Left lung (tissue), 10 donors: ENCODE results near the gene MEPCE. TPM values are rescaled to one million over a fixed set of nuclear protein-coding genes. Genes with fewer than 3 reads are reported as not detected.
A peak's percentile ranks its signal among the peaks of the same experiment; 100 is the strongest.

Experiments used
- ATAC-seq: fragments of 200-7000 bp; cut with Tn5 transposase; one replicate; pipeline ENCODE4 v1.9.1; 2020; ENCODE audit warnings: moderate library complexity
- DNase-seq, 4 donors: peaks; one replicate each; pipeline ENCODE4 v3.0.0-alpha.2; 2013 to 2020
- H3K27ac ChIP-seq, 2 donors: fragments of 200-600 bp; sonication (generic) in 1 of 2; one replicate each; pipeline versions ENCODE4 v1.5.0 to v1.8.0; 2020 to 2021
- H3K27me3 ChIP-seq, 2 donors: fragments of 200-600 bp; sonication (generic) in 1 of 2; one replicate each; pipeline versions ENCODE4 v1.5.0 to v1.8.0; 2020 to 2021
- H3K36me3 ChIP-seq, 2 donors: fragments of 200-600 bp; sonication (generic) in 1 of 2; one replicate each; pipeline versions ENCODE4 v1.5.0 to v1.8.0; 2020 to 2021
- H3K4me1 ChIP-seq, 2 donors: fragments of 200-600 bp; one replicate each; pipeline ENCODE4 v1.8.0; 2021
- H3K4me3 ChIP-seq, 2 donors: fragments of 200-600 bp; sonication (generic) in 1 of 2; one replicate each; pipeline versions ENCODE4 v1.5.0 to v1.8.0; 2020 to 2021; ENCODE audit warnings: mild to moderate bottlenecking in 1 of 2
- H3K9me3 ChIP-seq, 2 donors: fragments of 200-600 bp; sonication (generic) in 1 of 2; one replicate each; pipeline versions ENCODE4 v1.5.0 to v1.8.0; 2020 to 2021
- intact Hi-C, 2 donors: fragments of 100-400 bp; cut with DNase I; formaldehyde crosslinking; loops; one replicate each; pipeline versions ENCODE4 v1.11.2 to v1.14.2; 2022
- polyA plus RNA-seq, 6 donors: library from polyadenylated mRNA; unstranded; fragments of 120-200 nt; gene quantifications; one replicate each; pipeline ENCODE4 v1.2.1, GENCODE V29; 2013; ENCODE audit not compliant: insufficient read length in 6 of 6
- total RNA-seq, 2 donors: library from RNA; stranded (reverse); fragmentation: NEBNext Ultra II Directional; extraction: Animal tissue kit (Norgen Biotek cat#: 25700); gene quantifications; one replicate each; pipeline ENCODE4 v1.2.1, GENCODE V29; 2021
- TF ChIP-seq, protein P1 (sequence below), 2 donors: fragments of 200-600 bp; sonication (generic) in 1 of 2; IDR thresholded peaks; one replicate each; pipeline versions ENCODE4 v1.5.0 to v1.8.0; 2021; ENCODE audit warnings: antibody characterized with exemption in 2 of 2
- donor health status: DM: no; HTN: yes; CAD: no.
- donor health status: DM: no; HTN: no; CAD: no.

The MEPCE gene
- total and polyA plus RNA-seq, 8 donors: 25.0 to 49.3 (median 42.6) TPM

DNA sequence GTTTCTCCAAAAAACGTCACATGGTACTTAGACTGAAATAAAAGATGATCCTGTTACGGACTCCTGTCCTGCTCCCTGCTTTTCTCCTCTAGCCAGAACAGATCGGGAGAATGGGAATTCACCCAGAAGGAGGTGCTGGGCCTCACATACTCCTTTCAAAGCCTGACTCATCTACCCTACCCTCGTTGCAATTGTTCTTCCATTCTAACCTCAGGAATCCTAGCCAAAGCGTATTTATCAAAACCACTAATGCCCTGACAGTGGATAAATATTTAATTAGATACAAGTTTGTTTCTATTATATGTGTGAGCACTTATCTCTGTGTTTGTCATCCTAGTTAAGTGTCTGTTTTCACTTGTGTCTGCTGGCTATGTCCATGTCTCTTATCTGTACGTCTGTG, 22.9 kb upstream of the MEPCE start:
- DNase-seq (no peak), ATAC-seq (no peak)
- Histone ChIP-seq H3K4me1 (no peaks in the 10 kb centered on the region), H3K9me3 (no peaks in the 10 kb centered on the region), H3K27ac (no peak overlapping the region), H3K27me3 (no peaks in the 10 kb centered on the region), H3K36me3 (peaks cover 0 to 11% of the 10 kb centered on the region in 2 donors), H3K4me3 (no peak overlapping the region)
- TF ChIP-seq, protein P1, sequence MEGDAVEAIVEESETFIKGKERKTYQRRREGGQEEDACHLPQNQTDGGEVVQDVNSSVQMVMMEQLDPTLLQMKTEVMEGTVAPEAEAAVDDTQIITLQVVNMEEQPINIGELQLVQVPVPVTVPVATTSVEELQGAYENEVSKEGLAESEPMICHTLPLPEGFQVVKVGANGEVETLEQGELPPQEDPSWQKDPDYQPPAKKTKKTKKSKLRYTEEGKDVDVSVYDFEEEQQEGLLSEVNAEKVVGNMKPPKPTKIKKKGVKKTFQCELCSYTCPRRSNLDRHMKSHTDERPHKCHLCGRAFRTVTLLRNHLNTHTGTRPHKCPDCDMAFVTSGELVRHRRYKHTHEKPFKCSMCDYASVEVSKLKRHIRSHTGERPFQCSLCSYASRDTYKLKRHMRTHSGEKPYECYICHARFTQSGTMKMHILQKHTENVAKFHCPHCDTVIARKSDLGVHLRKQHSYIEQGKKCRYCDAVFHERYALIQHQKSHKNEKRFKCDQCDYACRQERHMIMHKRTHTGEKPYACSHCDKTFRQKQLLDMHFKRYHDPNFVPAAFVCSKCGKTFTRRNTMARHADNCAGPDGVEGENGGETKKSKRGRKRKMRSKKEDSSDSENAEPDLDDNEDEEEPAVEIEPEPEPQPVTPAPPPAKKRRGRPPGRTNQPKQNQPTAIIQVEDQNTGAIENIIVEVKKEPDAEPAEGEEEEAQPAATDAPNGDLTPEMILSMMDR (IDR thresholded peaks at IDR 0.05): no peak
- intact Hi-C loops: no loop called here

DNA sequence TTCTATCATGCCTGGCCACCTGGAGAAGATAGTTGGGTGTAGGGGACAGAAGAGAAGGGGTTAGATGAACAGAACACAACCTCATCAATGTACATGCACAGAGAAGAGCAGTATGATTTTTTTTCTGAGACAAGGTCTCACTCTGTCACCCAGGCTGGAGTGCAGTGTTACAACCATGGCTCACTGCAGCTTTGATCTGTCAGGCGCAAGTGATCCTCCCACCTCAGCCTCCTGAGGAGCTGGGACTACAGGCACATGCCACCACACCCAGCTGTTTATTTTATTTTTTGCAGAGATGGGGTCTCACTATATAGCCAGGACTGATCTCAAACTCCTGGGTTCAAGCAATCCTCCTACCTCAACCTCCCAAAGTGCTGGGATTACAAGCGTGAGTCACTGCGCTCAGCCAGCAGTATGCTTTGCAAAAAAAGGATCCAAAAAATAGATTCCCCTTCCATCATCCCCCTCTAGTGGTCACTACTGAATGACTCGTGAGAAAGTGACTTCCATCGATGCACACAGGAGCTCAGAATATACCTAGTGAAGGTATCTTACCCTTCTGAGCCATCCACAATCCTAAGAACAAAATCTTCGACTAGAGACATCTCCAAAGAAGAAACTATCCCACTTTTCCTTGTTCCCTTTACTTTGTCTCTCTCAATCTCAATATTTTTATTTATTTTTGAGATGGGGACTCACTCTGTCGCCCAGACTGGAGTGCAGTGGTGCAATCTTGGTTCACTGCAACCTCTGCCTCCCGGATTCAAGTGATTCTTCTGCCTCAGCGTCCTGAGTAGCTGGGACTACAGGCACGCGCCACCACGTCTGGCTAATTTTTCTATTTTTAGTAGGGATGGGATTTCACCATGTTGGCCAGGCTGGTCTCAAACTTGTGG, 22.1 kb upstream of the MEPCE start:
- Histone ChIP-seq H3K9me3 (no peaks in the 10 kb centered on the region), H3K36me3 (peaks cover 0 to 6% of the 10 kb centered on the region in 2 donors), H3K27ac (no peak overlapping the region), H3K27me3 (no peaks in the 10 kb centered on the region), H3K4me1 (no peaks in the 10 kb centered on the region), H3K4me3 (no peak overlapping the region)
- peak; percentile 87 for ATAC-seq
- TF ChIP-seq, protein P1 (IDR thresholded peaks at IDR 0.05): peak; percentile 44 to 62
- intact Hi-C loops: no loop called here
- DNase-seq: peak in 2 of 4 donors; percentile 20 to 45

DNA sequence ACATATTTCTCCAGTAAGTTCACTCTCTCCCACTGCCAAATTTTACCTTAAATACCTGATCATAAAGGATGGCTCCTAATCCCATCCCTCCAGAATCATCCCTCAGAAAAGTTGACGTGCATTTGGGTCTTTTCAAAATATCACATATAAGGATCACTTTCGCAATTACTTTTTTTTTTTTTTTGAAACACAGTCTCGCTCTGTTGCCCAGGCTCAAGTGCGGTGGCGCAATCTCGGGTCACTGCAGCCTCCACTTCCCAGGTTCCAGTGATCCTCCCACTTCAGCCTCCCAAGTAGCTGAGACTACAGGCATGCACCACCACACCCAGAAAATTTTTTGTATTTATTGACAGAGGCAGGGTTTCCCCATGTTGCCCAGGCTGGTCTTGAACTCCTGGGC, 18.5 kb upstream of the MEPCE start:
- Histone ChIP-seq H3K4me3 (no peak overlapping the region), H3K27me3 (no peaks in the 10 kb centered on the region), H3K27ac (no peak overlapping the region), H3K9me3 (no peaks in the 10 kb centered on the region), H3K4me1 (no peaks in the 10 kb centered on the region), H3K36me3 (peaks cover 0 to 6% of the 10 kb centered on the region in 2 donors)
- TF ChIP-seq, protein P1 (IDR thresholded peaks at IDR 0.05): no peak
- ATAC-seq (no peak), DNase-seq (no peak)
- intact Hi-C loops: no loop called here

DNA sequence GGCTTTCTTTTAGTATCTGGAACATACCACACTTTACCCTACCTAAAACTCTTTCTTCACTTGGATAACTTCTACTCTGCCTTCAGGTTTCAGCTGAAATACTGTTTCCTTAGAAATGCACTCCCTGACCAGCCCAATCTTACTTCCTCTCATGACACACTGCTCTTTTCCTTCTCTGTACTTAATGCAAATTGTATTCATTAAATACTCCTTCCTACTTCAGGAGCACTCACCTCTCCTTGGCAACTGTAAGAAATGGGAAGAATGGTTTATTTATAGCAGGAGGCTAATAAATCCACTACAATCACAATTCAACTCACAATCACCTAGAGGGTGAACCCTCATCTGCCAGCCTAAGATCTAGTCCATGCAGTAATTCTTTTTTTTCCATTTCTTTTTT, 16.3 kb upstream of the MEPCE start:
- Histone ChIP-seq H3K27me3 (no peaks in the 10 kb centered on the region), H3K27ac (no peak overlapping the region), H3K4me1 (no peaks in the 10 kb centered on the region), H3K4me3 (no peak overlapping the region), H3K36me3 (peaks cover 0 to 6% of the 10 kb centered on the region in 2 donors), H3K9me3 (no peaks in the 10 kb centered on the region)
- TF ChIP-seq, protein P1 (IDR thresholded peaks at IDR 0.05): no peak
- DNase-seq (no peak), ATAC-seq (peak; percentile 68)
- intact Hi-C loops: no loop called here

DNA sequence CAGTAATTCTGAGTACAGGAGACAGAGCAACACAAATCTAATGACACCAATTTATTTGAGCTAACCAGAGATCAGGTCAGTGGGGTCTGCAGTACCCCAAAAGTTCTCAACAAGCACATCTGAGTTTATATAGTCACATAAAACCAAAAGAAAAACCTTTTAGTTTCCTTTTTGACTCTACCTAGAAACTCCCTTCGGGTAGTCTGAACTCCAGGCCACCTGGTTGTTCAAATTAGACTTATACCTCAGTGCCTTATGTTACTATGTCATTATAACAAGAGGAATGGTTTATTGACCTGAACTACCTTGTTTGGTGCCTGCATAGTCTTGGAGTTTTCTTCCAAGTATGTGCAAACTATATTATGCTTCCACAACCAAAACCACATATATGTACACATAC, 15.7 kb upstream of the MEPCE start:
- ATAC-seq: no peak

More for the DNA sequence above, 15.7 kb upstream of the MEPCE start:
- no peak overlapping the region for H3K4me3 ChIP-seq
- TF ChIP-seq, protein P1 (IDR thresholded peaks at IDR 0.05): no peak
- H3K4me1 ChIP-seq: no peaks in the 10 kb centered on the region
- DNase-seq: no peak
- H3K27ac ChIP-seq: no peak overlapping the region
- intact Hi-C loops: no loop called here
- no peaks in the 10 kb centered on the region for H3K27me3 ChIP-seq
- no peaks in the 10 kb centered on the region for H3K9me3 ChIP-seq
- peaks cover 0 to under 1% of the 10 kb centered on the region in 2 donors for H3K36me3 ChIP-seq
